ENCODE results near the gene KRTAP10-7. TPM values are rescaled to one million over a fixed set of nuclear protein-coding genes. Genes with fewer than 3 reads are reported as not detected.
"Not testable (repeated sequence)": the region's sequence is repeated elsewhere in the genome, so short reads cannot be mapped to it uniquely, and the experiment has no call there.

Gene KRTAP10-7
- total and polyA plus RNA-seq, 4 experiments from 2014 or later = not detected

DNA sequence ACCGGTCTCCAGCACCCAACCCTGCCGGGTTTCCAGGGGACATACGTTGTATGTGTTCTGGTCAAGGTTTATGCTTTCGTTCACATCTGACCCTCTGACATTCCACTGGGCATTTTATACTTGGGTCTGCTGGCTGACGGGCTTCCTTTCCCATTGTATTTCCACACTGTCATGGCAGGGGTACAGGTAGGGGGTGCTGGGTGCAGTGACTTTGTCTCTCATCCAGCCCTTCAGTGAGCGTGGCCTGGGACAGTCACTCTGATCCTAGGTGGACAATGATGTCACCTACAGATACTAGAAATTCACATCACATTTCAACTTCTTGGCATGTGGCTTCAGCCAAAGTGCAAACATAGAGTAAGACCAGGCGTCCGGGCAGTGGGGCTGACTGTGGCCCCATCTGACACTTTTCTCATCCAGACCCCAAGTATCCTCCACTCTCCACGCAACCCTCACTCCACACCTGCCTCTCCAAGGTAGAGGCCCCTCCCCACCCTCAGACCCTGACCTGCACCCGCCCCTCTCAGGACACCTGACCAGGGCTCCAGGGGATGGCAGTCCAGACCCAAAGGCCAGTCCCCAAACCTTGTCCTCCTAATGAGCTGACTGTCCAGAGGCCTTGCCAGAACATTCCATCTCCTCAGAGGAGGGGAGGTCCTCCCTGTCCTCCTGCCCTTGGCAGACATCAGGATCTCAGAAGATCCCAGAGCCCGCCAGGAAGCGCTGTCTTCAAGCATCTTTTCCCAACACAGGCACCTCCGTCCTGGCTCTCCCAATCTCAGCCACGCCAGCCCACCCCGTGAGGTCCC is 36.0 kb downstream of the KRTAP10-7 start:
- Histone ChIP-seq H3K4me3 (ENCODE audit: low read length in 2 of 2) (no peak overlapping the region), H3K27ac (ENCODE audit: low read depth, low read length) (no peak overlapping the region), H3K9me3 (ENCODE audit: control insufficient read depth in 1 of 2, low read length in 2 of 2) (no peaks in the 10 kb centered on the region), H3K4me1 (ENCODE audit: insufficient read depth, low read length) (no peaks in the 10 kb centered on the region), H3K36me3 (ENCODE audit: insufficient read depth, low read length) (no peaks in the 10 kb centered on the region), H3K27me3 (ENCODE audit: insufficient read depth, low read length) (no peaks in the 10 kb centered on the region)
- Mint-ChIP-seq H3K4me3 (peak overlapping the region in 1 of 8 donors; percentile 55), H3K4me1 (peaks cover 0 to 5% (median 1%) of the 10 kb centered on the region in 4 donors), H3K27me3 (peaks cover 1 to 12% of the 10 kb centered on the region in 2 donors), H3K9me3 (peaks cover 3 to 37% (median 23%) of the 10 kb centered on the region in 8 donors), H3K36me3 (peaks cover 2 to 17% of the 10 kb centered on the region in 2 donors), H3K27ac (no peak overlapping the region)
- CTCF ChIA-PET (ENCODE audit: partially characterized antibody) = no interaction called here
- DNase-seq = no peak
- POLR2A ChIA-PET (ENCODE audit: partially characterized antibody) = no interaction called here
- intact Hi-C loops (cut with micrococcal nuclease) = no loop called here

DNA sequence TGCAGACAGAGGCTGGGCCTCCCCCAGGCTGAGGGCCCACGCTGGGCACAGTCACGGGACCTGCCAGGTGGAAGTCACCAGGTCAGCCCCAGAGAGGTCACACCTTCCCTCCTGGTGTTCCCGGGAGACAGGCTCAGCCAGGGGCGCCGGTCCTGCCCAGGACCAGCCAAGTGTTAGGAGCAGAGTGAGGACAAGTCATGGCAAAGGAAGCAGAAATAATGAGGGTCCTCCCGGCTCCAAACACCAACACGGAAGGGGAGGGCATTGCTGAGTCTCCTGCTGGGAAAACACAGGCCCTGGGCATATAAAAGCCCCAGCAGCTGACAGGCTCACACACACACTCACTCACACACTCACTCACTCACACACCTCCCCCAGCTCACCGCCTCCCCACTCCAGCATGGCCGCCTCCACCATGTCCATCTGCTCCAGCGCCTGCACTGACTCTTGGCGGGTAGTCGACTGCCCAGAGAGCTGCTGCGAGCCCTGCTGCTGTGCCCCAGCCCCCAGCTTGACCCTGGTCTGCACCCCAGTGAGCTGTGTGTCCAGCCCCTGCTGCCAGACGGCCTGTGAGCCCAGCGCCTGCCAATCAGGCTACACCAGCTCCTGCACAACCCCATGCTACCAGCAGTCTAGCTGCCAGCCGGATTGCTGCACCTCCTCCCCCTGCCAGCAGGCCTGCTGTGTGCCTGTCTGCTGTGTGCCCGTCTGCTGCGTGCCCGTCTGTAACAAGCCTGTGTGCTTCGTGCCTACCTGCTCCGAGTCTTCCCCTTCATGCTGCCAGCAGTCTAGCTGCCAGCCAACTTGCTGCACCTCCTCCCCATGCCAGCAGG is 36.8 kb downstream of the KRTAP10-7 start, which contains the start of gene KRTAP10-10:
TSS of gene KRTAP10-10 (plus strand) at position 339 of the 833 bp plus-strand sequence. CDS start at position 401, 62 bp downstream.
- ChIA-PET POLR2A (ENCODE audit: partially characterized antibody) (no interaction called here), CTCF (ENCODE audit: partially characterized antibody) (no interaction called here)
- no peak within 1 kb of the TSS for H3K27ac ChIP-seq (ENCODE audit: low read depth, low read length)
- intact Hi-C loops (cut with micrococcal nuclease) = no loop called here
- peaks cover 1 to 13% of the 10 kb centered on the region in 2 donors for H3K27me3 Mint-ChIP-seq
- H3K9me3 Mint-ChIP-seq = peaks cover 5 to 36% (median 17%) of the 10 kb centered on the region in 8 donors
- H3K4me3 ChIP-seq (ENCODE audit: low read length in 2 of 2) = no peak within 1 kb of the TSS
- H3K4me3 Mint-ChIP-seq = peak within 1 kb of the TSS in 1 of 8 donors; percentile 55
- no peaks in the 10 kb centered on the region for H3K27me3 ChIP-seq (ENCODE audit: insufficient read depth, low read length)
- DNase-seq = no peak
- H3K4me1 ChIP-seq (ENCODE audit: insufficient read depth, low read length) = no peaks in the 10 kb centered on the region
- H3K36me3 ChIP-seq (ENCODE audit: insufficient read depth, low read length) = no peaks in the 10 kb centered on the region
- H3K36me3 Mint-ChIP-seq = peaks cover 0 to 12% of the 10 kb centered on the region in 2 donors
- H3K27ac Mint-ChIP-seq = peak within 1 kb of the TSS in 2 of 7 donors; percentile 54 to 57
- H3K4me1 Mint-ChIP-seq = peaks cover 0 to 5% (median 1%) of the 10 kb centered on the region in 4 donors
- H3K9me3 ChIP-seq (ENCODE audit: control insufficient read depth in 1 of 2, low read length in 2 of 2) = no peaks in the 10 kb centered on the region

DNA sequence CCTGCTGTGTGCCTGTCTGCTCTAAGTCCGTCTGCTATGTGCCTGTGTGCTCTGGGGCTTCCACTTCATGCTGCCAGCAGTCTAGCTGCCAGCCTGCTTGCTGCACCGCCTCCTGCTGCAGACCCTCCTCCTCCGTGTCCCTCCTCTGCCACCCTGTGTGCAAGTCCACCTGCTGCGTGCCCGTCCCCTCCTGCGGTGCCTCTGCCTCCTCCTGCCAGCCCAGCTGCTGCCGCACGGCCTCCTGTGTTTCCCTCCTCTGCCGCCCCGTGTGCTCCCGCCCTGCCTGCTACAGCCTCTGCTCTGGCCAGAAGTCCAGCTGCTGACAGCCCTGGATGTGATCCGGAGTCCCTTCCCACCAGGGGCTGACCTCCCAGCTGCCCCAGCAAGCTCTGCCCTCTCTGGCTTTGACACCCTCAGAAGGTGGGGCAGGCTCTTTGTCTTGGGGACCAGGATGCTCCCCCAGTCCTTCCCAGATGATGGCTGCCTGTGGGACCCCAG is 37.5 kb downstream of the KRTAP10-7 start:
- H3K4me3 ChIP-seq (ENCODE audit: low read length in 2 of 2); H3K9me3 ChIP-seq (ENCODE audit: control insufficient read depth in 1 of 2, low read length in 2 of 2); H3K4me3 Mint-ChIP-seq; intact Hi-C loops (cut with micrococcal nuclease); DNase-seq; H3K4me1 Mint-ChIP-seq; H3K4me1 ChIP-seq (ENCODE audit: insufficient read depth, low read length); H3K27ac ChIP-seq (ENCODE audit: low read depth, low read length); H3K27me3 ChIP-seq (ENCODE audit: insufficient read depth, low read length); CTCF ChIA-PET (ENCODE audit: partially characterized antibody); H3K36me3 ChIP-seq (ENCODE audit: insufficient read depth, low read length); POLR2A ChIA-PET (ENCODE audit: partially characterized antibody): not testable (repeated sequence)
- Mint-ChIP-seq H3K36me3 (peaks cover 0 to 12% of the 10 kb centered on the region in 2 donors), H3K27me3 (peaks cover 1 to 13% of the 10 kb centered on the region in 2 donors), H3K9me3 (peaks cover 5 to 35% (median 18%) of the 10 kb centered on the region in 8 donors), H3K27ac (peak overlapping the region in 1 of 7 donors; percentile 54)

DNA sequence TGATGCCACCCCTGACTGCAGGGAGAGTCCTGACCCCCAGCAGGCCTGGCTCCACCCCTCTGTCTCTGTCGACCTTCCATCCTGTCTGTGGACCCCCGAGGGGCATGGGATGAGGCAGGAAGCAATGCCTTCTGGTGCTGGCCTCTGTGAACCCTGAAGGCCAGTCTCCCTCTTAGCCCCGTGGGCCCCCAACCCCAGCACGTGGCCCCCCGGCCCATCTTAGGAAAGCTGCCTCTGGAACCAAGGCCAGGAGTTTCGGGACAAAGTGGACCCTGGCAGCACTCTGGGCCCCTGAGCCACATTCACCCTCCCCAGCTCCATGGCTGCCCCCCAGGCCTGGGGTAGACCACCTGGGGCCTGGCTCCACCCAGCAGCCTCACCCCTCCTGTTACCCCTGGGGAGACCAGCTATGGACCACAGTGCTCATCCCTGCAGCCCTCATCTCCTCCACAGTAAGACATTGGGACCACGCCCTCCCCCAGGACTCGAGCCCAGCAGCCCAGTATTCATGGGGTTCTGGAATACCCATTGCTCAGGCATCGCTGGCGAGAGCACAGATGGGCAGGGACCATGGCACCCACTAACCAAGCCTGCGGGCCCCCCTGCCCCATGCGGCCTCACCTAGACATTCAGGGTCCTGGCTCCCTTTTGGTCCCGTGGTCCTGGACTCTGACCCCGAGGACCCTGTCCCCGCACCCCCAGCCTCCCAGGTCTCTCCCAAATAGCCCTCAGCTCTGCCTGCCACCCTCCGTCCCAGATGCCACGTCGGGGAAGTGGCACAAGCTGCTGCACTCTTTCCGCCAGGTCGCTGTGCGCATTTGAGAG is 38.3 kb downstream of the KRTAP10-7 start:
- H3K4me3 Mint-ChIP-seq; H3K27ac ChIP-seq (ENCODE audit: low read depth, low read length); DNase-seq; H3K4me3 ChIP-seq (ENCODE audit: low read length in 2 of 2); POLR2A ChIA-PET (ENCODE audit: partially characterized antibody); CTCF ChIA-PET (ENCODE audit: partially characterized antibody); intact Hi-C loops (cut with micrococcal nuclease); H3K4me1 Mint-ChIP-seq; H3K4me1 ChIP-seq (ENCODE audit: insufficient read depth, low read length); H3K36me3 ChIP-seq (ENCODE audit: insufficient read depth, low read length); H3K9me3 ChIP-seq (ENCODE audit: control insufficient read depth in 1 of 2, low read length in 2 of 2); H3K27me3 ChIP-seq (ENCODE audit: insufficient read depth, low read length): not testable (repeated sequence)
- peaks cover 4 to 12% of the 10 kb centered on the region in 2 donors for H3K36me3 Mint-ChIP-seq
- peaks cover 1 to 13% of the 10 kb centered on the region in 2 donors for H3K27me3 Mint-ChIP-seq
- peak overlapping the region in 1 of 7 donors; percentile 68 for H3K27ac Mint-ChIP-seq
- H3K9me3 Mint-ChIP-seq = peaks cover 5 to 35% (median 21%) of the 10 kb centered on the region in 8 donors

DNA sequence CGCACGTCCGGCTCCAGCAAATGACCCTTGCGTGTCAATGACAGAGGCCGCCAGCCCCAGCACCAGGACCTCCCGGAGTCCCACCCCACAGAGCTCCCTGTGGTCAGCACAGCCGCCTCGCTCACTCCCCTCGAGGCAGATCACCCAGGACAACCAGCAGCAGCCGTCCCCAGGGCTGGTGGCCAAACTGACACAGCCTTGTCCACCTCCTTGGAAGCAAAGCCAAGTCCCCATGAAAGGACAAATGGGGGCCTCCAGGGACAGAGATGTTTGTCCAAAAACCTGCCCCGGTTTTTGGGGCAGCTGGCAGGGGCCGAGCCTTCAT is 38.9 kb downstream of the KRTAP10-7 start:
- Histone ChIP-seq H3K4me3 (ENCODE audit: low read length in 2 of 2) (no peak overlapping the region), H3K9me3 (ENCODE audit: control insufficient read depth in 1 of 2, low read length in 2 of 2) (peaks cover 0 to 8% of the 10 kb centered on the region in 2 donors), H3K27me3 (ENCODE audit: insufficient read depth, low read length) (no peaks in the 10 kb centered on the region), H3K4me1 (ENCODE audit: insufficient read depth, low read length) (no peaks in the 10 kb centered on the region), H3K36me3 (ENCODE audit: insufficient read depth, low read length) (no peaks in the 10 kb centered on the region), H3K27ac (ENCODE audit: low read depth, low read length) (no peak overlapping the region)
- Mint-ChIP-seq H3K27me3 (peaks cover 1 to 13% of the 10 kb centered on the region in 2 donors), H3K36me3 (peaks cover 4 to 12% of the 10 kb centered on the region in 2 donors), H3K27ac (no peak overlapping the region), H3K9me3 (peaks cover 6 to 40% (median 26%) of the 10 kb centered on the region in 8 donors), H3K4me3 (no peak overlapping the region), H3K4me1 (peaks cover 0 to 5% (median 1%) of the 10 kb centered on the region in 4 donors)
- CTCF ChIA-PET (ENCODE audit: partially characterized antibody) = no interaction called here
- POLR2A ChIA-PET (ENCODE audit: partially characterized antibody) = no interaction called here
- intact Hi-C loops (cut with micrococcal nuclease) = no loop called here
- DNase-seq = no peak

DNA sequence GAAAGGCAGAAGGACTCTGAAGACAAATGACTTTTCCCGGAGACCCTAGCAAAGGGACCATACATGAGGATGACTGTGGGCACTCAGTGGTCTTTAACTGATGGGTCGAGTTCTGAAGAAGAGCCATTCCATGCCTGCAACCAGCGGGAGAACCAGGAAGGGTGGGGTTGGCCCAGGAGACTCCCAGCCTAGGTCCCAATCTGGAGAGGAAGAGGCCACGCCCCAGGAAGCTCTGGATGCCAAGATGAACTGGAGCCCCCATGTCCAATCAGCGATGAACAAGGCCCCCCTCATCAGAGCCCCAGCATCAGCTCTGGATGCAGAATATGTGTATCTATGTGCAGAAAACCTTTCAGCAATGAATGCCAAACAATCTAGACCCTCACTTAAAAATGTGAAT is 40.4 kb downstream of the KRTAP10-7 start:
- Mint-ChIP-seq H3K4me1 (peaks cover 0 to 5% (median 1%) of the 10 kb centered on the region in 4 donors), H3K27ac (peak overlapping the region in 1 of 7 donors; percentile 17), H3K36me3 (peaks cover 10 to 20% of the 10 kb centered on the region in 2 donors), H3K27me3 (peaks cover 1 to 13% of the 10 kb centered on the region in 2 donors), H3K4me3 (no peak overlapping the region), H3K9me3 (peaks cover 6 to 55% (median 36%) of the 10 kb centered on the region in 8 donors)
- Histone ChIP-seq H3K4me3 (ENCODE audit: low read length in 2 of 2) (no peak overlapping the region), H3K36me3 (ENCODE audit: insufficient read depth, low read length) (no peaks in the 10 kb centered on the region), H3K27ac (ENCODE audit: low read depth, low read length) (no peak overlapping the region), H3K4me1 (ENCODE audit: insufficient read depth, low read length) (no peaks in the 10 kb centered on the region), H3K27me3 (ENCODE audit: insufficient read depth, low read length) (no peaks in the 10 kb centered on the region), H3K9me3 (ENCODE audit: control insufficient read depth in 1 of 2, low read length in 2 of 2) (peaks cover 0 to 13% of the 10 kb centered on the region in 2 donors)
- no peak for DNase-seq
- ChIA-PET POLR2A (ENCODE audit: partially characterized antibody) (no interaction called here), CTCF (ENCODE audit: partially characterized antibody) (no interaction called here)
- intact Hi-C loops (cut with micrococcal nuclease) = no loop called here
